Naive thymus-derived CD4-positive, alpha-beta T cell (primary cell): ENCODE results near the gene NFKBIA. TPM values are rescaled to one million over a fixed set of nuclear protein-coding genes. Genes with fewer than 3 reads are reported as not detected.
A peak's percentile ranks its signal among the peaks of the same experiment; 100 is the strongest.
"Not testable (repeated sequence)": the region's sequence is repeated elsewhere in the genome, so short reads cannot be mapped to it uniquely, and the experiment has no call there.

Experiments
- ATAC-seq: fragments of 150-1000 bp; cut with Tn5 transposase; 2 replicates; pipeline ENCODE4 v1.10.0; 2021; ENCODE audit warnings: mild to moderate bottlenecking, moderate library complexity
- CTCF ChIA-PET: fragments of 350-600 bp; sonication (Branson Sonifier 250); formaldehyde crosslinking; loops from one replicate; lab custom pipeline; 2021; ENCODE audit warnings: antibody characterized with exemption; lab: Charles Lee
- POLR2A ChIA-PET: fragments of 350-600 bp; sonication (Branson Sonifier 250); formaldehyde crosslinking; loops from one replicate; lab custom pipeline; 2021; ENCODE audit warnings: antibody characterized with exemption, inconsistent platforms; lab: Charles Lee
- DNase-seq, 9 donors: peaks; one replicate each; pipeline versions ENCODE4 v3.0.0 to v3.0.0-alpha.2; 2020 to 2022; ENCODE audit warnings: mixed read lengths in 1 of 9
- H3K27ac ChIP-seq: one replicate; pipeline ENCODE4 v1.7.0; 2013; ENCODE audit warnings: mild to moderate bottlenecking, low read depth, low read length, moderate library complexity
- H3K27me3 ChIP-seq, 2 donors: one replicate each; pipeline ENCODE4 v1.7.0; 2013; ENCODE audit warnings: low read length in 2 of 2, mild to moderate bottlenecking in 2 of 2, moderate library complexity in 2 of 2; ENCODE audit not compliant: control insufficient read depth in 2 of 2, insufficient read depth in 2 of 2
- H3K36me3 ChIP-seq, 3 experiments: 1 replicate in 2 of 3; 2 replicates in 1 of 3; pipeline ENCODE4 v1.7.0; 2013; ENCODE audit warnings: low read length in 3 of 3, mild to moderate bottlenecking in 3 of 3, moderate library complexity in 1 of 3; ENCODE audit not compliant: insufficient read depth in 3 of 3, control insufficient read depth in 2 of 3
- H3K4me1 ChIP-seq, 2 donors: one replicate each; pipeline ENCODE4 v1.7.0; 2013; ENCODE audit warnings: low read length in 2 of 2, mild to moderate bottlenecking in 2 of 2, moderate library complexity in 1 of 2; ENCODE audit not compliant: control insufficient read depth in 2 of 2, insufficient read depth in 2 of 2
- H3K4me3 ChIP-seq: 2 replicates; pipeline ENCODE4 v1.7.0; 2013; ENCODE audit warnings: mild to moderate bottlenecking, low read length
- H3K9me3 ChIP-seq, 3 experiments: 1 replicate in 2 of 3; 2 replicates in 1 of 3; pipeline ENCODE4 v1.7.0; 2013; ENCODE audit warnings: low read length in 3 of 3; ENCODE audit not compliant: control insufficient read depth in 2 of 3
- H3K27ac Mint-ChIP-seq, 9 donors: one replicate each; pipeline ENCODE4 v1.8.0; 2020 to 2022; ENCODE audit warnings: mixed read lengths in 9 of 9, mild to moderate bottlenecking in 8 of 9, moderate library complexity in 5 of 9, inconsistent platforms in 2 of 9
- H3K27me3 Mint-ChIP-seq, 5 donors: one replicate each; pipeline ENCODE4 v1.8.0; 2021 to 2022; ENCODE audit warnings: mixed read lengths in 5 of 5, mild to moderate bottlenecking in 1 of 5
- H3K36me3 Mint-ChIP-seq, 5 donors: one replicate each; pipeline ENCODE4 v1.8.0; 2020 to 2022; ENCODE audit warnings: mixed read lengths in 5 of 5, mild to moderate bottlenecking in 3 of 5, inconsistent platforms in 1 of 5
- H3K4me1 Mint-ChIP-seq, 7 donors: one replicate each; pipeline ENCODE4 v1.8.0; 2020 to 2022; ENCODE audit warnings: mixed read lengths in 7 of 7, mild to moderate bottlenecking in 3 of 7, inconsistent platforms in 1 of 7
- H3K4me3 Mint-ChIP-seq, 10 donors: one replicate each; pipeline ENCODE4 v1.8.0; 2020 to 2022; ENCODE audit warnings: mild to moderate bottlenecking in 10 of 10, mixed read lengths in 10 of 10, moderate library complexity in 6 of 10, inconsistent platforms in 2 of 10
- H3K9me3 Mint-ChIP-seq, 11 donors: one replicate each; pipeline ENCODE4 v1.8.0; 2020 to 2022; ENCODE audit warnings: mixed read lengths in 11 of 11, mild to moderate bottlenecking in 4 of 11, inconsistent platforms in 1 of 11, moderate library complexity in 1 of 11
- intact Hi-C, 2 donors: fragments of 100-400 bp; cut with micrococcal nuclease; formaldehyde crosslinking; loops; one replicate each; pipeline ENCODE4 v1.15.1; 2023
- polyA plus RNA-seq, 2 donors: library from polyadenylated mRNA; unstranded; fragments of 300-500 nt; fragmentation: Illumina TruSeq; gene quantifications; one replicate each; pipeline ENCODE4 v1.2.3, GENCODE V29; 2021
- total RNA-seq, 6 experiments: library from RNA in 5 of 6; stranded (reverse) in 5 of 6; gene quantifications; 1 replicate in 5 of 6; 2 replicates in 1 of 6; pipeline ENCODE4 v1.2.3 and lab custom pipeline; 2021 to 2026

NFKBIA gene
- total and polyA plus RNA-seq, 7 experiments from 2014 or later = 144 to 1,533 (median 246) TPM

DNA sequence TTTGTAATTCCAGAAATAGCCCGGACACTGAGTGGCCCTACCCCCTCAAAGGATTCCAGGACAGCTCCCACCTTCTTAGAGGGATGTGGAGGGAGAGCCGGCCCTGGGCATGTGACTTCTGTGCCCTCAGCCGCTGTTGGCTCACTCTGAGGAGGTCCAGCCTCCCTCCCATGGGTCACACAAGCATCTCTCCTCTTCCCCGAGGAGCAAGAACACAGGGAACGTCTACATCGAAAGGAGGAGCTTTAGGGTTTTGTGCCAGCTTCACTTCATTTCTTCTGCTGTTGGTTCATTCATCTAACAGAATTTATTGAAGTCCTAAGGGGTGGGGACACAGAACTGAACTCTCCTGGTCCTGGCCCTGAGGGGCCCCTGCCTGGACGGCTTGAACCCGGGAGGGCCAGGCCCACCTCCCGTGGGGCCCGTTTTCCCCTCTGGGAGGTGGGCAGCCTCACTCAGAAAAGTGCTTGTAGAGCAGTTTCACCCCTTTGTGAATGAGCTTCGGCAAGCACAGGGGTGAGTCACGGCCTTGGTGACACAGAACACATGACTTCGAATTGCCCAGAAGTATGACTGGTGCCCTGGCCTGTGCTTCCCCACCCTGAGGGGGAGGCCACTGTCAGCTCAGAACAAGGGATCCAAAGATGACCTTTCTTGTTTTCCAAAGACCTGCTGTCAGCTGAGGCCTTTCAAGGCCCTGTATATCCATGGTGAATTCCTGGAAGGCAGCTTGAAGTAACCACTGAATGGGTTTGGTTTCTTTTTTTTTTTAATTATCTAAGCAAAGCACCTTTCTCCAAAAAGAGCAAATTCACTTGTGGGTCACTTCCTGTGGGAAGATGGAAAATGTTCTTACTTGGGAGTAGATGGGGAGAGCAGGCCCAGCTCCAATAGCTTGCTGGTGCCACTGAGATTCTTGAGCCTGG is 39.2 kb downstream of the NFKBIA start:
- Histone ChIP-seq H3K4me1 (peaks cover 12 to 20% of the 10 kb centered on the region in 2 donors), H3K4me3 (no peak overlapping the region), H3K27ac (no peak overlapping the region), H3K27me3 (no peaks in the 10 kb centered on the region), H3K9me3 (no peaks in the 10 kb centered on the region), H3K36me3 (no peaks in the 10 kb centered on the region)
- Mint-ChIP-seq H3K4me1 (peaks cover 8 to 37% (median 17%) of the 10 kb centered on the region in 7 donors), H3K27me3 (no peaks in the 10 kb centered on the region), H3K36me3 (no peaks in the 10 kb centered on the region), H3K9me3 (peaks cover 0 to under 1% (median 0%) of the 10 kb centered on the region in 11 donors), H3K4me3 (no peak overlapping the region), H3K27ac (peak overlapping the region in 1 of 9 donors; percentile 82)
- POLR2A ChIA-PET = no interaction called here
- peak in 1 of 9 donors; percentile 76 for DNase-seq
- intact Hi-C loops = no loop called here
- peak; percentile 83 for ATAC-seq
- CTCF ChIA-PET = interaction anchor here (0.5 to 0.6 kb wide), 2 partner anchors 75 to 77 kb away, joined by 3 read pairs; no protein-coding TSS in a partner anchor

DNA sequence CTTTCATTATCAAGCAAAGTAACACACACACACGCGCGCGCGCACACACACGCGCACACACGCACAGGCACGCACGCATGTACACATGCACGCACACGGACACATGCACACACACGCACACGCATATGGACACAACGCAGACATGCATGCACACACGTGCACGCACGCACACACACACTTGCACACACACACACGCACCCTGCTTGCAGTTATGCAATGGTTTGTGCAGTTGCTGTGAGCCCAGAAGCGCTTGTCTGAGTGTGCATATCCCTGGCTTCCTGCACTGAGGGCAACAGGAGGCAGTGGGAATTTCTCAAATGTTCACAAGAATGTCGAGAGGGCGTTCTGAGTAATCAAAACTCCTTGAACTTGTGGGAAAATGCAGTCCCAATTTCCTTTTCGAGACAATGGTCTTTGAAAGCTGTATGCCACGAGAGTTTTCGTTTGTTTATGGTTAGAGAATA is 41.6 kb downstream of the NFKBIA start:
- no peak overlapping the region for H3K27ac Mint-ChIP-seq
- intact Hi-C loops = no loop called here
- Histone ChIP-seq H3K27me3 (no peaks in the 10 kb centered on the region), H3K27ac (no peak overlapping the region), H3K4me1 (peaks cover 9 to 11% of the 10 kb centered on the region in 2 donors), H3K4me3 (no peak overlapping the region), H3K36me3 (no peaks in the 10 kb centered on the region), H3K9me3 (no peaks in the 10 kb centered on the region)
- no peaks in the 10 kb centered on the region for H3K9me3 Mint-ChIP-seq
- DNase-seq = no peak
- no peaks in the 10 kb centered on the region for H3K27me3 Mint-ChIP-seq
- H3K4me1 Mint-ChIP-seq = peaks cover under 1 to 27% (median 10%) of the 10 kb centered on the region in 7 donors
- ChIA-PET POLR2A (no interaction called here), CTCF (no interaction called here)
- ATAC-seq = no peak
- no peak overlapping the region for H3K4me3 Mint-ChIP-seq
- H3K36me3 Mint-ChIP-seq = no peaks in the 10 kb centered on the region

DNA sequence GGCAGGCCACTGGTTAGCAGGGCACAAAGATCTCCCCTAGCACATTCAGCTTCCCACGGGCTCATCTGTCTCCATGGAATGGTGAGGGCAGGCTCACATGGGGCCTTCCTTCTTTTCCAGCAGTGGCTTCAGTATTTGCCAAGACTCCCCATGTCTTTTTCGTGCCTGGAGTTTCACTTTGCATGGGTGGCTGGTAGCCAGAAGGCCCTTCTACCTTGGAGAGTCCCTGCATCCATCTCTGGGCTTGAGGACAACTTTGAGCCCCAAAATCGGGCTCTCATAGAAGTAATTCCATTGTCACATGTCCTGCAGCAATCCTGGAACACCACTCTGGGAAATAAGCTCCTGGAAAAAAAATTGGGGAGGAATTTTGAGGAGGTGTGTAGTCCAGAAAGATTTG is 42.1 kb downstream of the NFKBIA start:
- H3K36me3 ChIP-seq = no peaks in the 10 kb centered on the region
- H3K4me3 Mint-ChIP-seq = no peak overlapping the region
- peaks cover 6 to 8% of the 10 kb centered on the region in 2 donors for H3K4me1 ChIP-seq
- no peaks in the 10 kb centered on the region for H3K36me3 Mint-ChIP-seq
- no peaks in the 10 kb centered on the region for H3K27me3 ChIP-seq
- no peak overlapping the region for H3K4me3 ChIP-seq
- H3K9me3 ChIP-seq = no peaks in the 10 kb centered on the region
- ATAC-seq (no peak), DNase-seq (no peak)
- no peak overlapping the region for H3K27ac Mint-ChIP-seq
- no peaks in the 10 kb centered on the region for H3K9me3 Mint-ChIP-seq
- ChIA-PET CTCF (no interaction called here), POLR2A (no interaction called here)
- H3K27ac ChIP-seq = no peak overlapping the region
- H3K27me3 Mint-ChIP-seq = no peaks in the 10 kb centered on the region
- intact Hi-C loops = no loop called here
- H3K4me1 Mint-ChIP-seq = peaks cover 0 to 22% (median 6%) of the 10 kb centered on the region in 7 donors

DNA sequence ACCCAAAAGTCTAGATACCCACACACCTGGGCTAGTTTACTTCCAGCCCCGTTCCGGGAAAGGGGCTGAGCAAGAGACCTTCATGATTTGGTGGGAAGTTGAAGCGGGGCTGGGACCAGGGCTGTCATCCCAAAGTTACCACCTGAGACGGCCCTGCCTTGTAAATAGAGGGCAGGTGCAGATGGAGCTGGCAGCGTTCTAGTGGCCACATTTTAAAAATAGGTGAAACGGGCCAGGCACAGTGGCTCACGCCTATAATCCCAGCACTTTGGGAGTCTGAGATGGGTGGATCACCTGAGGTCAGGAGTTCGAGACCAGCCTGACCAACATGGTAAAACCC is 43.4 kb downstream of the NFKBIA start:
- no peak for ATAC-seq
- no peaks in the 10 kb centered on the region for H3K27me3 Mint-ChIP-seq
- no peak overlapping the region for H3K4me3 Mint-ChIP-seq
- Histone ChIP-seq H3K9me3 (no peaks in the 10 kb centered on the region), H3K27me3 (no peaks in the 10 kb centered on the region), H3K4me3 (no peak overlapping the region), H3K36me3 (no peaks in the 10 kb centered on the region), H3K27ac (no peak overlapping the region), H3K4me1 (no peaks in the 10 kb centered on the region)
- H3K9me3 Mint-ChIP-seq = no peaks in the 10 kb centered on the region
- no peaks in the 10 kb centered on the region for H3K36me3 Mint-ChIP-seq
- DNase-seq = no peak
- peaks cover 4 to 16% (median 5%) of the 10 kb centered on the region in 7 donors for H3K4me1 Mint-ChIP-seq
- CTCF ChIA-PET = no interaction called here
- H3K27ac Mint-ChIP-seq = no peak overlapping the region
- intact Hi-C loops = no loop called here
- POLR2A ChIA-PET = interaction anchor here (0.9 kb wide), 1 partner anchor 69 kb away, joined by 3 read pairs; the partner anchor contains the start of gene PSMA6

DNA sequence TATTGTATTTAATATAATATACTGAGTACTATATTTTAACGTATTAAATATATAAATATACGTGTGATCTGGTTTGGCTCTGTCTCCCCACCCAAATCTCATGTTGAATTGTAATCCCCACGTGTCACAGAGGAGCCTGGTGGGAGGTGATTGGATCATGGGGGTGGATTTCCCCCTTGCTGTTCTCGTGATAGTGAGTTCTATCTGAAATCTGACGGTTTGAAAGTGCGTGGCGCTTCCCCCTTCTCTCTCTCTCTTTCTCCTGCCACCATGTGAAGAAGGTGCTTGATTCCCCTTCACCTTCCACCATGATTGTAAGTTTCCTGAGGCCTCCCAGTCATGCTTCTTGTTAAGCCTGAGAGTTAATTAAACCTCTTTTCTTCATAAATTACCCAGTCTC is 44.9 kb downstream of the NFKBIA start:
- H3K36me3 Mint-ChIP-seq, H3K4me1 Mint-ChIP-seq, H3K9me3 Mint-ChIP-seq, H3K27ac Mint-ChIP-seq, H3K27ac ChIP-seq, intact Hi-C loops, H3K4me3 ChIP-seq, POLR2A ChIA-PET, CTCF ChIA-PET, H3K9me3 ChIP-seq, DNase-seq, H3K36me3 ChIP-seq, H3K27me3 Mint-ChIP-seq, H3K4me1 ChIP-seq, H3K4me3 Mint-ChIP-seq, ATAC-seq, H3K27me3 ChIP-seq: not testable (repeated sequence)

DNA sequence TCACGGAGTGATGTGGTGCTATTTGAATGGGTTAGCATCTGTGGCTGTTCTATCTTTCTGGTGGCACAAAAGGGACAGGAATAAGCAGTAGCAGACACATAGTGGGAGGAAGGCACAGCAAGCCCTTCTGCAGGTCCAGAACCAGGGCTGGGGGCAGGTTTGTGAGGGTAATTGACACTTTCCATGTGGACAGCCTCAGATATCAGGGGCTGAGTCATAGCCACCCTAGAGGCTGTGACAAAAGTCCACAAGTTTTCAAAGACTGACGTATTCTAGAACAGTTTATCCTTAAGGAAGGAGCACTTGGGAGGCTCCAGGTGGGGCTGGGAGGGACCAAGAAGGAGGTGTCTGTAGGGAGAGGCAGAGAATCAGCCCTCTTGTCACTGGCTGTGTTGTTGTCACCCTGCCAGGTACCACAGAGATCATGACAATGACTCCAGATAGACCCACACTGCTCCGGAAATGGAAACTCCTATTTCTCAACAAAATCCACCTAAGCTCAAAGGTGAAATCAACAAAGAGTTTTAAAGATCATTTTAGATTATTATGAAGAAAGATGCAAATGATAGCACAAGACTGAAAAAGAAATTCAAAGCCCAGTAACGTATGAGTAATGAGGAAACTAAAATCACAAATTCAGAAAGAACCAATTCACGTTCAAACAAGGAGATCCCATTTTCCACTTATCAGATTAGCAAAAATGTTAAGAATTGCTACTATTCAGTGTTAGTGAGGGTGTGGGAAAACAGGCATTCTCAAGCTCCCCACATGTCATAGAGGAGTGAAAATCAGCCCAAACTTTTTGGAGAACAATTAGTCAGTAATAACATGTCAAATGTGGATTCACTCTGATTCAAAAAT is 48.3 kb downstream of the NFKBIA start:
- no peaks in the 10 kb centered on the region for H3K36me3 ChIP-seq
- H3K9me3 ChIP-seq = no peaks in the 10 kb centered on the region
- no peaks in the 10 kb centered on the region for H3K4me1 ChIP-seq
- Mint-ChIP-seq H3K4me3 (no peak overlapping the region), H3K36me3 (no peaks in the 10 kb centered on the region), H3K4me1 (peaks cover 15 to 23% (median 22%) of the 10 kb centered on the region in 7 donors), H3K27me3 (no peaks in the 10 kb centered on the region), H3K27ac (peak overlapping the region in 4 of 9 donors; percentile 47 to 69 (median 52)), H3K9me3 (no peaks in the 10 kb centered on the region)
- no peak overlapping the region for H3K4me3 ChIP-seq
- POLR2A ChIA-PET = no interaction called here
- intact Hi-C loops = no loop called here
- no peak overlapping the region for H3K27ac ChIP-seq
- CTCF ChIA-PET = no interaction called here
- ATAC-seq = peak; percentile 34
- H3K27me3 ChIP-seq = no peaks in the 10 kb centered on the region
- DNase-seq = no peak
